B cell (primary cell): Measurements from ENCODE around the gene SLC22A17. TPM values are rescaled to one million over a fixed set of nuclear protein-coding genes. Genes with fewer than 3 reads are reported as not detected.

Source experiments
- ATAC-seq: fragments of 200-7000 bp; cut with Tn5 transposase; one replicate; pipeline ENCODE4 v1.10.0; 2021; ENCODE audit warnings: low read depth, mild to moderate bottlenecking, moderate number of reproducible peaks, moderate library complexity
- CTCF ChIA-PET: fragments of 350-600 bp; sonication (Branson Sonifier 250); formaldehyde crosslinking; loops from one replicate; lab custom pipeline; 2021; ENCODE audit warnings: antibody characterized with exemption, inconsistent platforms; lab: Charles Lee
- POLR2A ChIA-PET: fragments of 350-600 bp; sonication (Branson Sonifier 250); formaldehyde crosslinking; loops from one replicate; lab custom pipeline; 2021; ENCODE audit warnings: antibody characterized with exemption; lab: Charles Lee
- DNase-seq: peaks from one replicate; pipeline ENCODE4 v3.0.0; 2013
- H2AFZ ChIP-seq: 2 replicates; pipeline ENCODE4 v1.6.1; 2012; ENCODE audit warnings: mild to moderate bottlenecking, low read depth, low read length; ENCODE audit not compliant: insufficient read depth, poor library complexity, severe bottlenecking
- H3K27ac ChIP-seq, 2 donors: 1 replicate in 1 of 2; 2 replicates in 1 of 2; pipeline ENCODE4 v1.5.1; 2012 to 2013; ENCODE audit warnings: low read length in 2 of 2, mild to moderate bottlenecking in 2 of 2, moderate library complexity in 1 of 2
- H3K27me3 ChIP-seq, 4 experiments: fragments of 200-600 bp in 1 of 4; sonication (generic) in 1 of 4; replicated peaks in 1 of 4; 1 replicate in 2 of 4; 2 replicates in 2 of 4; pipeline versions ENCODE4 v1.6.1 to v1.7.0; 2013 to 2016; ENCODE audit warnings: low read length in 3 of 4, mild to moderate bottlenecking in 2 of 4, mixed read lengths in 1 of 4, moderate library complexity in 1 of 4; ENCODE audit not compliant: insufficient read depth in 4 of 4, control insufficient read depth in 3 of 4; ENCODE audit errors: control extremely low read depth in 1 of 4
- H3K36me3 ChIP-seq, 2 experiments: replicated peaks in 1 of 2; 1 replicate in 1 of 2; 2 replicates in 1 of 2; pipeline versions ENCODE4 v1.6.1 to v1.7.1; 2013; ENCODE audit warnings: low read length in 1 of 2; ENCODE audit not compliant: insufficient read depth in 2 of 2, control insufficient read depth in 1 of 2; ENCODE audit errors: control extremely low read depth in 1 of 2, extremely low read depth in 1 of 2
- H3K4me1 ChIP-seq, 2 donors: fragments of 200-600 bp in 1 of 2; sonication (generic) in 1 of 2; 1 replicate in 1 of 2; 2 replicates in 1 of 2; pipeline versions ENCODE4 v1.5.1 to v1.6.1; 2013 to 2017; ENCODE audit warnings: low read length in 2 of 2; ENCODE audit not compliant: control insufficient read depth in 2 of 2, insufficient read depth in 2 of 2
- H3K4me2 ChIP-seq: replicated peaks from 2 replicates; pipeline ENCODE3; 2012; ENCODE audit warnings: mild to moderate bottlenecking, low read depth, low read length; ENCODE audit not compliant: poor library complexity, severe bottlenecking
- H3K4me3 ChIP-seq, 5 experiments: fragments of 200-600 bp in 1 of 5; sonication (generic) in 1 of 5; 1 replicate in 3 of 5; 2 replicates in 2 of 5; pipeline versions ENCODE4 v1.5.1 to v1.7.0; 2011 to 2016; ENCODE audit warnings: low read length in 4 of 5, mild to moderate bottlenecking in 4 of 5, low read depth in 2 of 5, control low read depth in 1 of 5, moderate library complexity in 1 of 5; ENCODE audit not compliant: insufficient read depth in 1 of 5; ENCODE audit errors: control extremely low read depth in 1 of 5, extremely low read depth in 1 of 5
- H3K79me2 ChIP-seq: fragments of 200-600 bp; sonication (generic); one replicate; pipeline ENCODE4 v1.6.0; 2016; ENCODE audit warnings: low read length; ENCODE audit not compliant: control insufficient read depth, insufficient read depth
- H3K9ac ChIP-seq: fragments of 200-600 bp; sonication (generic); 2 replicates; pipeline ENCODE4 v1.6.1; 2017; ENCODE audit warnings: mild to moderate bottlenecking, low read length, moderate library complexity
- H3K9me3 ChIP-seq, 3 donors: one replicate each; pipeline versions ENCODE4 v1.6.1 to v1.7.1; 2013; ENCODE audit warnings: low read length in 2 of 3; ENCODE audit not compliant: control insufficient read depth in 2 of 3, insufficient read depth in 1 of 3; ENCODE audit errors: control extremely low read depth in 1 of 3
- H4K20me1 ChIP-seq: 2 replicates; pipeline ENCODE4 v1.6.0; 2012; ENCODE audit warnings: mild to moderate bottlenecking, low read length; ENCODE audit not compliant: insufficient read depth, control insufficient read depth, poor library complexity, severe bottlenecking
- H3K27ac Mint-ChIP-seq: one replicate; pipeline ENCODE4 v1.8.0; 2021; ENCODE audit warnings: mixed read lengths
- H3K27me3 Mint-ChIP-seq: one replicate; pipeline ENCODE4 v1.8.0; 2021; ENCODE audit warnings: mixed read lengths
- H3K4me1 Mint-ChIP-seq: one replicate; pipeline ENCODE4 v1.8.0; 2021; ENCODE audit warnings: mixed read lengths
- H3K4me3 Mint-ChIP-seq: one replicate; pipeline ENCODE4 v1.8.0; 2021; ENCODE audit warnings: mixed read lengths
- H3K9me3 Mint-ChIP-seq: one replicate; pipeline ENCODE4 v1.8.0; 2022; ENCODE audit warnings: mixed read lengths; ENCODE audit not compliant: insufficient read depth
- CTCF ChIP-seq: fragments of 200-600 bp; IDR thresholded peaks from one replicate; pipeline ENCODE4 v1.8.0; 2022; ENCODE audit warnings: antibody characterized with exemption, mild to moderate bottlenecking
- EZH2 ChIP-seq: IDR thresholded peaks from 2 replicates; pipeline ENCODE4 v1.6.1; 2012; ENCODE audit warnings: borderline replicate concordance, low read depth, mild to moderate bottlenecking, moderate library complexity, low read length; ENCODE audit not compliant: insufficient read depth, poor library complexity, severe bottlenecking
- WGBS: methylation state at CpG from one replicate; pipeline ENCODE4 v1.1.5; 2013; ENCODE audit warnings: missing lambda C conversion rate; ENCODE audit not compliant: insufficient coverage; 5-methylcytosine and 5-hydroxymethylcytosine counted together
- intact Hi-C: fragments of 100-400 bp; cut with micrococcal nuclease; formaldehyde crosslinking; loops from one replicate; pipeline ENCODE4 v1.10.0; 2022
- polyA plus RNA-seq: library from polyadenylated mRNA; depleted of rRNA; stranded (reverse); fragments of >200 nt; gene quantifications from 2 replicates; pipeline ENCODE4 v1.2.3, GENCODE V29; 2012
- total RNA-seq, 2 donors: library from RNA; stranded (reverse); fragments of 120-200 nt in 1 of 2; gene quantifications; 1 replicate in 1 of 2; 2 replicates in 1 of 2; pipeline versions ENCODE4 v1.2.3 to v1.2.4, GENCODE V29; 2013 to 2022

SLC22A17 gene
- total and polyA plus RNA-seq, 2 donors (not counting 1 experiment from before 2014, with no cell fraction given): 0.89 to 0.92 TPM

GRCh38 chr14:23327947-23328744, 24.5 kb downstream of the SLC22A17 start:
- H3K27ac Mint-ChIP-seq: peak overlapping the region; percentile 2
- H3K27me3 Mint-ChIP-seq: peaks cover 3% of the 10 kb centered on the region
- ATAC-seq (peak; percentile 80), DNase-seq (peak; percentile 77)
- no peaks in the 10 kb centered on the region for H3K9me3 ChIP-seq
- H3K27ac ChIP-seq: no peak overlapping the region
- H3K4me1 ChIP-seq: peaks cover 1% of the 10 kb centered on the region in 2 donors
- H3K79me2 ChIP-seq: peaks cover 2% of the 10 kb centered on the region
- H3K9ac ChIP-seq: no peak overlapping the region
- no peaks in the 10 kb centered on the region for H3K9me3 Mint-ChIP-seq
- H3K4me3 Mint-ChIP-seq: no peak overlapping the region
- H3K4me1 Mint-ChIP-seq: peaks cover 7% of the 10 kb centered on the region
- peaks cover 0 to 2% (median 0%) of the 10 kb centered on the region in 4 experiments for H3K27me3 ChIP-seq
- POLR2A ChIA-PET: no interaction called here
- H3K4me3 ChIP-seq: no peak overlapping the region
- TF ChIP-seq CTCF (peak; percentile 95), EZH2 (no peak)
- H3K4me2 ChIP-seq: no peak overlapping the region
- intact Hi-C loops: loop anchor here (1.0 to 2.0 kb wide), 2 partner anchors 63 to 207 kb away; no protein-coding TSS in a partner anchor
- H4K20me1 ChIP-seq: peaks cover 7% of the 10 kb centered on the region
- CTCF ChIA-PET: interaction anchor here (1.3 to 4.0 kb wide), 5 partner anchors 9 to 52 kb away, joined by 3 to 24 read pairs (median 13); partner anchors contain the start of gene PPP1R3E
- H2AFZ ChIP-seq: no peak overlapping the region
- H3K36me3 ChIP-seq: peaks cover 7 to 26% of the 10 kb centered on the region in 2 experiments
- 67% methylated on average over 2 of the region's 4 CpGs for WGBS
